Stimulated activated naive CD8-positive, alpha-beta T cell treated with anti-CD3 and anti-CD28 coated beads, Interleukin-15, amount 100 ng/mL, for 72 hours (primary cell): ENCODE results near the gene CEP170.
"Not testable (repeated sequence)": the region's sequence is repeated elsewhere in the genome, so short reads cannot be mapped to it uniquely, and the experiment has no call there.

Experiments
- ATAC-seq: fragments of 150-1000 bp; cut with Tn5 transposase; 2 replicates; pipeline ENCODE4 v1.10.0; 2021; ENCODE audit warnings: mild to moderate bottlenecking, moderate library complexity
- DNase-seq, 2 donors: peaks; one replicate each; pipeline ENCODE4 v3.0.0; 2021 to 2022
- H3K27ac Mint-ChIP-seq, 2 donors: one replicate each; pipeline ENCODE4 v1.8.0; 2022; ENCODE audit warnings: mild to moderate bottlenecking in 2 of 2, mixed read lengths in 2 of 2, moderate library complexity in 2 of 2
- H3K27me3 Mint-ChIP-seq: one replicate; pipeline ENCODE4 v1.8.0; 2022; ENCODE audit warnings: mixed read lengths
- H3K4me1 Mint-ChIP-seq: one replicate; pipeline ENCODE4 v1.8.0; 2022; ENCODE audit warnings: mild to moderate bottlenecking, mixed read lengths
- H3K4me3 Mint-ChIP-seq, 2 donors: one replicate each; pipeline ENCODE4 v1.8.0; 2022; ENCODE audit warnings: mild to moderate bottlenecking in 2 of 2, mixed read lengths in 2 of 2, moderate library complexity in 1 of 2
- H3K9me3 Mint-ChIP-seq, 2 donors: one replicate each; pipeline ENCODE4 v1.8.0; 2022; ENCODE audit warnings: mixed read lengths in 2 of 2

CEP170 gene

GRCh38 chr1:243183176-243183575, 71.9 kb downstream of the CEP170 start:
- Mint-ChIP-seq H3K27ac (peak overlapping the region in 1 of 2 donors; percentile 84), H3K4me1 (peaks cover 16% of the 10 kb centered on the region)
- not testable (repeated sequence) for H3K9me3 Mint-ChIP-seq, H3K27me3 Mint-ChIP-seq, H3K4me3 Mint-ChIP-seq, DNase-seq, ATAC-seq

- H3K27me3 Mint-ChIP-seq: no peaks in the 10 kb centered on the region
- no peak for DNase-seq
- H3K4me3 Mint-ChIP-seq: peak overlapping the region in 1 of 2 donors; percentile 10
- no peaks in the 10 kb centered on the region for H3K9me3 Mint-ChIP-seq
- peak overlapping the region; percentile 3 to 31 for H3K27ac Mint-ChIP-seq
- ATAC-seq: peak; percentile 67
- peaks cover 16% of the 10 kb centered on the region for H3K4me1 Mint-ChIP-seq
These were observed 75.4 kb downstream of the CEP170 start for GRCh38 chr1:243179720-243180119.

DNA sequence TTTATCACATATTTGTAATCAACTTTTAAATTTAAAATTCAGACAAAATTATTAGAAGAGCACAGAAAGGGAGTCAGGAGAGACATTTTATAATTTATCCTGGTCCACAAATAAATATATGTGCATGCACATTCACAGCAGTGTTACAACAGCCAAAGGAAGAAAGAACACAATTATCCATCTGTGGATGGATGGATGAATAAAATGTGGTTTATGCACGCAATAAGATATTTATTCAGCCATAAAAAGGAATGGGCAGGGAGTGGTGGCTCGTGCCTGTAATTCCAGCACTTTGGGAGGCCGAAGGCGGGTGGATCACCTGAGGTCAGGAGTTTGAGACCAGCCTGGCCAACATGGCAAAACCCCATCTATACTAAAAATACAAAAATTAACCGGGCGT, 77.3 kb downstream of the CEP170 start:
- peaks cover 16% of the 10 kb centered on the region for H3K4me1 Mint-ChIP-seq
- not testable (repeated sequence) for ATAC-seq, DNase-seq, H3K9me3 Mint-ChIP-seq, H3K27ac Mint-ChIP-seq, H3K27me3 Mint-ChIP-seq, H3K4me3 Mint-ChIP-seq

GRCh38 chr1:243173758-243174369, 81.2 kb downstream of the CEP170 start:
- not testable (repeated sequence) for H3K27me3 Mint-ChIP-seq, DNase-seq, H3K9me3 Mint-ChIP-seq, H3K4me1 Mint-ChIP-seq, H3K27ac Mint-ChIP-seq, ATAC-seq, H3K4me3 Mint-ChIP-seq

DNA sequence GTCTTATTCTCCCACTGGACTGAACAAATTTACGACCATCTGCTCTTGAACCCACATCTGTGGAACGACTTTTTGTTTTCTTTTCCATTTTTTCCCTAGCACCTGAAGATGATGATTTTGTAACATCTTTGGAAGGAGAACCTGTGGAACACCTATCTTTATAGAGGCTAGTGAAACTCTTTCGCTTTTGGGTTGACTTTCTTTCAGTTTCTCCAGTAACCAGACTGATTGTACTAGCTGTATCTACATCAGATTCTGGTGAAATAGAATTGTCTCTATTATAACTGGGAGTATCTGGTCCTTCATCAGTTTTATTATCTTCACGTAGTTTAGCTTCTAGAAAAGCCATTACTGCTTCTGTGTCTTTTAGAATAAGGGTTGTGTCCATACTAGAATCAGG, 90.2 kb downstream of the CEP170 start:
- not testable (repeated sequence) for H3K27me3 Mint-ChIP-seq, H3K9me3 Mint-ChIP-seq, H3K4me3 Mint-ChIP-seq, ATAC-seq, DNase-seq, H3K4me1 Mint-ChIP-seq, H3K27ac Mint-ChIP-seq

DNA sequence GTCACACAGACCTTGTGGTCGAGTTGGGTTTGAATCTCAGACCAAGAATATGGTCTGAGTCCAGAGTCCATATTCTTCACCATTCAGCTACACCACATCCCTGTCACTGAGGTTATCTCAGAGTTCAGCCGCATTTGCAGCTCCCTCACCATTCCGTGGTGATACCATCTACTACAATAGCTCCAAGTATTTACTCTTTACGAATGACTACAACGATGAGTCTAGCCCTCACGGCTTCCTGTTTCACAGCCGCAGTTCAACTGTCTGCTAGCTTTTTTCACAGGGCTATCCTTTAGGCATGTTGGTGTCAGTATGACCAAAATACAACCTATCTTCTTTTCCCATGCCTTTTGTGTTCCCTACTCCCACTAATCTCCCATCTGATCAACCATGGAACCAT, 104.2 kb downstream of the CEP170 start:
- not testable (repeated sequence) for ATAC-seq, H3K27me3 Mint-ChIP-seq, H3K4me3 Mint-ChIP-seq, DNase-seq, H3K9me3 Mint-ChIP-seq, H3K27ac Mint-ChIP-seq
- peaks cover 16% of the 10 kb centered on the region for H3K4me1 Mint-ChIP-seq

DNA sequence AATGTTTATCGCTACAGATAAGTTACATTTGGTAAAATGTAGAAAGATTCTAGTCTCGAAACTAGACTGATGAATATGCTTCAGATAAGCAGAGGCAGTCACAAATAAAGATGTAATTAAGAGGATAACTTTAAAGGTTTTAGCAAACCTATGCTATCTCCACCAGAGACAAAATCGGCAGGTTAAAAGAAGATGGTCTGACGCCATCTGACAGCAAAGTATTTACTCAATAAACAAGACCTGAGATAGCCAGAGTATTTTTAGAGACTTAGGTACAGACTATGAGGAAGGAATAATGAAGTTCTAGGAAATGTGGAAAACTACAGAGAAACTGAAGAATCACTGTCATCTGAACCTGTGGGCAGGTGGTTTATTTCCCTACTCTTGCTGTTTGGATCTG, 106.0 kb downstream of the CEP170 start:
- not testable (repeated sequence) for ATAC-seq, H3K4me3 Mint-ChIP-seq, H3K27me3 Mint-ChIP-seq, DNase-seq, H3K9me3 Mint-ChIP-seq, H3K27ac Mint-ChIP-seq
- H3K4me1 Mint-ChIP-seq: peaks cover 16% of the 10 kb centered on the region

GRCh38 chr1:243147351-243147750, 107.7 kb downstream of the CEP170 start:
- H3K27me3 Mint-ChIP-seq, DNase-seq, H3K27ac Mint-ChIP-seq, H3K9me3 Mint-ChIP-seq, H3K4me3 Mint-ChIP-seq: not testable (repeated sequence)
- H3K4me1 Mint-ChIP-seq: peaks cover 16% of the 10 kb centered on the region
- peak; percentile 80 for ATAC-seq

- H3K9me3 Mint-ChIP-seq, H3K4me3 Mint-ChIP-seq, DNase-seq, ATAC-seq, H3K27ac Mint-ChIP-seq, H3K27me3 Mint-ChIP-seq, H3K4me1 Mint-ChIP-seq: not testable (repeated sequence)
These were observed 114.6 kb downstream of the CEP170 start for GRCh38 chr1:243140498-243140897.

- not testable (repeated sequence) for H3K27ac Mint-ChIP-seq, H3K4me3 Mint-ChIP-seq, ATAC-seq, DNase-seq, H3K27me3 Mint-ChIP-seq, H3K9me3 Mint-ChIP-seq
- peaks cover 10% of the 10 kb centered on the region for H3K4me1 Mint-ChIP-seq
These were observed 132.1 kb downstream of the CEP170 start for GRCh38 chr1:243122876-243123409.

DNA sequence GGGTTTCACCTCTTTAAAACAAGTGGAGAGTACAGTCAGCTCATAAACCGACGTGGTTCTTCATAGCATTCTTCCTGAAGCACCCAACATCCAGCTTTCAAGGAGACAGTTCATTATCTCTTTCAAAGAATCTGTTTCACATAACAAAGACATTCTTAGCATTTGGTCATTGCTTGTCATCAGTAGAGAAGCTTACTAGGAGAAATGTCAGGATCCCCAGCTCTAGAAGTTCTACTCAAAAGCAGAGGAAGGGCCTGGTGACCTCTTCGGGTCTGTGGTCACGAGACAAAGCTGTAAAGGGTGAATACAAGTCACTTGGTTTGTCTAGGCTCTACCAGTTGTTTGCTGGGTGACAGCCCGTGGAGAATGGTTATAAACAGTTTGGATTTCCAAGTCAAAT, 133.1 kb downstream of the CEP170 start:
- peaks cover 10% of the 10 kb centered on the region for H3K4me1 Mint-ChIP-seq
- H3K27ac Mint-ChIP-seq, H3K9me3 Mint-ChIP-seq, ATAC-seq, H3K4me3 Mint-ChIP-seq, DNase-seq, H3K27me3 Mint-ChIP-seq: not testable (repeated sequence)

GRCh38 chr1:243118601-243119322, 136.3 kb downstream of the CEP170 start:
- H3K9me3 Mint-ChIP-seq, ATAC-seq, DNase-seq, H3K27me3 Mint-ChIP-seq, H3K27ac Mint-ChIP-seq, H3K4me3 Mint-ChIP-seq: not testable (repeated sequence)
- peaks cover 15% of the 10 kb centered on the region for H3K4me1 Mint-ChIP-seq

DNA sequence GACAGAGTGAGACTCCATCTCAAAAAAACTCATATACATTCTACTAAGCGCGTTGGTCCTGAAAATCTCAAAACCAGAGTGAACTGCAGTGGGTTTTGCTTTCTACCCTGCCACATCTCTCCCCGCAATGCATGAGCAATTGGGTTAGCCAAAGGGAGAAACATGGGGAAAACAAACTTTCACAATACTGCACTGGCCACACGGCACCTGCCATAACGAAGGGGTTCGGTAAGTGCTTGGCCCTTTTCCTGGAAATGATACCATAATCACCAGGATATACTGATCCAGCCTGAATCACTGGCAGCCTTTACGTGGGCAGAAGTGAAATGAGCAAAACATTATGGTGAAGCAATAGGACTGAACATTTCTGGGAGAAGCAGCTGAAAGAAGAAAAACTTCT, 138.9 kb downstream of the CEP170 start:
- ATAC-seq, H3K4me1 Mint-ChIP-seq, H3K4me3 Mint-ChIP-seq, DNase-seq, H3K27ac Mint-ChIP-seq, H3K27me3 Mint-ChIP-seq, H3K9me3 Mint-ChIP-seq: not testable (repeated sequence)

DNA sequence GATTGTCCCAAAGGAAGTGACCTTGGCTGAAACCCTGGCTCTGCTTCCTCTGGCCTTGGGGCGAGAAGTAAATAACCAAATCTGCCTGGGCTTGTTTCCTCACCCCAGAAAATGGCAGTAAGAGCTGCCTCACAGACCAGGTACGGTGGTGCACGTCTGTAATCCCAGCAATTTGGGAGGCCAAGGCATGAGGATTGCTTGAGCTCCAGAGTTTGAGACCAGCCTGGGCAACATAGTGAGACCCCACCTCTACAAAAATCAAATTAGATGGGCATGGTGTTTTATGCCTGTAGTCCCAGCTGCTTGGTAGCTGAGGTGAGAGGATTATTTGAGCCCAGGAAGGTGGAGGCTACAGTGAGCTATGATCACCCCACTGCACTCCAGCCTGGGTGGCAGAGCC, 140.3 kb downstream of the CEP170 start:
- H3K4me3 Mint-ChIP-seq, H3K4me1 Mint-ChIP-seq, ATAC-seq, DNase-seq, H3K27ac Mint-ChIP-seq, H3K9me3 Mint-ChIP-seq: not testable (repeated sequence)
- peaks cover 11% of the 10 kb centered on the region for H3K27me3 Mint-ChIP-seq

DNA sequence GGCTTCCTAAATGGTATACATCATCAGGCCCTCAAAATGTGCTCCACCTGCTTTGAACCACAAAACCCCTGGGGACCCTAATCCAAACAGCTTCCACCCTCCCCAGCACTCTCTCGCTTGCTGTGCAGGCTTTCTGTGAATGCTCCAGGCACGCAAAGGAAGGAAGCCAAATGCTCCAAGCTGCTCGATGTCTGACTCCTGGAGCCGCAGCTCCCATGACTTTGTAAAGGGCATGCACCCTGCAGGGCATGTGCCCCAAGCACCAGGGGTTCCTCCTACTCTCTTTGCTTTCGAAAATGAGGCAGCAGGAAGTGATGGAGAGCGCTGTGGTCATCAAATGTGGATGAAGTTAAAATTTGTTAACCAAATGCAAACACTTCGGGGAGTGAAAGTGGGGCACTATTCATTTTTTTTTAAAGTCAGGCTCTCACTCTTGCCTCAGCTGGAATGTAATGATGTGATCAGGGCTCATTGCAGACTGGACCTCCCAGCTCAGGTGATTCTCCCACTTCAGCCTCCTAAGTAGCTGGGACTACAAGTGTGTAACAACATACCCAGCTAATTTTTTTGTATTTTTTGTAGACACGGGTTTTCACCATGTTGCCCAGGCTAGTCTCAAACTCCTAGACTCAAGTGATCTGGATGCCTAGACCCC, 140.9 kb downstream of the CEP170 start:
- Mint-ChIP-seq H3K27me3 (peaks cover 16% of the 10 kb centered on the region), H3K4me3 (peak overlapping the region in 1 of 2 donors; percentile 59), H3K27ac (peak overlapping the region in 1 of 2 donors; percentile 82)
- H3K4me1 Mint-ChIP-seq, H3K9me3 Mint-ChIP-seq: not testable (repeated sequence)
- peak in 1 of 2 donors; percentile 14 for DNase-seq
- ATAC-seq: peak; percentile 76

DNA sequence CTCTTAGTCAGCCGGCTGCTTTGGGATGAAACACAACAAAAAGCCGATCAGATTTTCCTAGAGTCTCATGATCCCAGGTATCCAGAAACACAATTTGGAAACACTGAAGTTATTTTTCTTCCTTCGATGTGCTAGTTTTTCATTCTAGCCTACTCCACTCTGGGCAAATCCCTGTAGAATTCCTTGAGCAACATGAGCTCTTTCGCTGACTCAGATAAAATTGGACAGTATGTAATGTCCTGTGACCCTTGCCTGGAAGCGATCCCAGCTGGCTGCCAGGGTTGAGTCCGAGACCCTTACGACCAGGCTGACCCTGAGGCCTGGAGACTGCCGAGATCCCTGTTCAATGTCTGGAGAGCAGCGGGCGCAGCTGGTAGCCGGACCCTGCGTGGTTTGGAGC, 147.9 kb downstream of the CEP170 start:
- not testable (repeated sequence) for ATAC-seq, H3K27ac Mint-ChIP-seq, H3K9me3 Mint-ChIP-seq, H3K4me3 Mint-ChIP-seq, H3K4me1 Mint-ChIP-seq, DNase-seq
- H3K27me3 Mint-ChIP-seq: peaks cover 16% of the 10 kb centered on the region
